Skeletal muscle tissue (tissue), 4 donors: ENCODE results near the gene PRICKLE1. TPM values are rescaled to one million over a fixed set of nuclear protein-coding genes. Genes with fewer than 3 reads are reported as not detected.

Source experiments
- H3K27ac ChIP-seq: one replicate; pipeline ENCODE4 v1.7.0; 2013; ENCODE audit warnings: mild to moderate bottlenecking, low read depth, low read length, inconsistent platforms
- H3K27me3 ChIP-seq, 3 donors: one replicate each; pipeline ENCODE4 v1.7.0; 2013; ENCODE audit warnings: low read length in 3 of 3; ENCODE audit not compliant: control insufficient read depth in 3 of 3, insufficient read depth in 3 of 3
- H3K36me3 ChIP-seq, 3 donors: one replicate each; pipeline ENCODE4 v1.7.0; 2013; ENCODE audit warnings: low read length in 3 of 3; ENCODE audit not compliant: control insufficient read depth in 3 of 3, insufficient read depth in 3 of 3
- H3K4me1 ChIP-seq, 3 donors: one replicate each; pipeline ENCODE4 v1.7.0; 2013; ENCODE audit warnings: low read length in 3 of 3, mild to moderate bottlenecking in 3 of 3; ENCODE audit not compliant: control insufficient read depth in 3 of 3, insufficient read depth in 3 of 3
- H3K4me3 ChIP-seq, 3 donors: one replicate each; pipeline ENCODE4 v1.7.0; 2013; ENCODE audit warnings: low read length in 3 of 3
- H3K9ac ChIP-seq, 3 donors: one replicate each; pipeline ENCODE4 v1.7.0; 2013; ENCODE audit warnings: low read length in 3 of 3, mild to moderate bottlenecking in 3 of 3, moderate library complexity in 2 of 3, low read depth in 1 of 3
- H3K9me3 ChIP-seq, 3 donors: one replicate each; pipeline ENCODE4 v1.7.0; 2013; ENCODE audit warnings: low read length in 3 of 3; ENCODE audit not compliant: control insufficient read depth in 3 of 3
- total RNA-seq: library from RNA; depleted of rRNA; stranded (reverse); fragments of >200 nt; gene quantifications from one replicate; pipeline ENCODE4 v1.2.3, GENCODE V29; 2014
- donor health status: Osteomylitis.

Gene PRICKLE1
- total RNA-seq, 1 donor from 2014 or later, result 27.1 TPM

DNA sequence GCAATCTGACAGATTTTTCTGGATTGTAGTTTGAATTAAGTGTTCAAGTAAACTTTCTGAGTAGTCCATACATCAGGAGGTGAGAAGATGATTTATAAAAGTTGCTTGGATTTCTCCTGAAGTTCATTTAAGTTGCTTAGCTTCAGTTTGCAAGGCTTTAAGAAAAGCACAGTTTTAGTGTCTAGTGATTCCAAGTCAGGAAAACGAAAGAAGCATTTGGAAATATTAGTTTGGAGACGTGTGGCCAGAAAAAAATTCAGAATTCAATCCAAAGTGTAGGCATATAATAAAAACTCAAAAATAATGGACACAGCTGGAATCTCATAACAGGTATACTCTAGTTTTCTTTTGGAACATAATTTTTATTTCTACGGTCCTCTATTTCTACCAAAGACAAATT, 25.5 kb upstream of the PRICKLE1 start:
- Histone ChIP-seq H3K36me3 (no peaks in the 10 kb centered on the region), H3K4me3 (no peak overlapping the region), H3K9me3 (peaks cover 0 to 7% (median 3%) of the 10 kb centered on the region in 3 donors), H3K4me1 (no peaks in the 10 kb centered on the region), H3K27me3 (no peaks in the 10 kb centered on the region), H3K27ac (no peak overlapping the region), H3K9ac (no peak overlapping the region)

GRCh38 chr12:42612231-42612613, 22.7 kb upstream of the PRICKLE1 start:
- H3K4me1 ChIP-seq, result no peaks in the 10 kb centered on the region
- no peak overlapping the region for H3K27ac ChIP-seq
- H3K4me3 ChIP-seq, result no peak overlapping the region
- H3K9ac ChIP-seq, result no peak overlapping the region
- no peaks in the 10 kb centered on the region for H3K27me3 ChIP-seq
- H3K36me3 ChIP-seq, result no peaks in the 10 kb centered on the region
- no peaks in the 10 kb centered on the region for H3K9me3 ChIP-seq

- Histone ChIP-seq H3K4me1 (no peaks in the 10 kb centered on the region), H3K9ac (no peak overlapping the region), H3K4me3 (no peak overlapping the region), H3K27ac (peak overlapping the region; percentile 1), H3K9me3 (no peaks in the 10 kb centered on the region), H3K36me3 (no peaks in the 10 kb centered on the region), H3K27me3 (no peaks in the 10 kb centered on the region)
Measured at GRCh38 chr12:42611571-42612230, 22.2 kb upstream of the PRICKLE1 start.

- no peaks in the 10 kb centered on the region for H3K27me3 ChIP-seq
- no peak overlapping the region for H3K27ac ChIP-seq
- H3K4me1 ChIP-seq, result no peaks in the 10 kb centered on the region
- no peaks in the 10 kb centered on the region for H3K9me3 ChIP-seq
- no peaks in the 10 kb centered on the region for H3K36me3 ChIP-seq
- no peak overlapping the region for H3K4me3 ChIP-seq
- H3K9ac ChIP-seq, result no peak overlapping the region
Measured at GRCh38 chr12:42609605-42610004, 20.1 kb upstream of the PRICKLE1 start.

- Histone ChIP-seq H3K27ac (no peak overlapping the region), H3K9ac (no peak overlapping the region), H3K36me3 (no peaks in the 10 kb centered on the region), H3K4me3 (no peak overlapping the region), H3K4me1 (no peaks in the 10 kb centered on the region), H3K27me3 (no peaks in the 10 kb centered on the region), H3K9me3 (no peaks in the 10 kb centered on the region)
Measured at GRCh38 chr12:42608196-42608825, 18.8 kb upstream of the PRICKLE1 start.

- H3K4me3 ChIP-seq, result no peak overlapping the region
Measured at GRCh38 chr12:42607584-42608058, 18.1 kb upstream of the PRICKLE1 start.

GRCh38 chr12:42606471-42606870, 16.9 kb upstream of the PRICKLE1 start:
- Histone ChIP-seq H3K4me1 (no peaks in the 10 kb centered on the region), H3K27ac (no peak overlapping the region), H3K36me3 (no peaks in the 10 kb centered on the region), H3K27me3 (no peaks in the 10 kb centered on the region), H3K4me3 (no peak overlapping the region), H3K9ac (no peak overlapping the region), H3K9me3 (no peaks in the 10 kb centered on the region)

More at GRCh38 chr12:42607584-42608058, 18.1 kb upstream of the PRICKLE1 start:
- Histone ChIP-seq H3K36me3 (no peaks in the 10 kb centered on the region), H3K27me3 (no peaks in the 10 kb centered on the region), H3K9me3 (no peaks in the 10 kb centered on the region), H3K27ac (no peak overlapping the region), H3K4me1 (no peaks in the 10 kb centered on the region), H3K9ac (no peak overlapping the region)

DNA sequence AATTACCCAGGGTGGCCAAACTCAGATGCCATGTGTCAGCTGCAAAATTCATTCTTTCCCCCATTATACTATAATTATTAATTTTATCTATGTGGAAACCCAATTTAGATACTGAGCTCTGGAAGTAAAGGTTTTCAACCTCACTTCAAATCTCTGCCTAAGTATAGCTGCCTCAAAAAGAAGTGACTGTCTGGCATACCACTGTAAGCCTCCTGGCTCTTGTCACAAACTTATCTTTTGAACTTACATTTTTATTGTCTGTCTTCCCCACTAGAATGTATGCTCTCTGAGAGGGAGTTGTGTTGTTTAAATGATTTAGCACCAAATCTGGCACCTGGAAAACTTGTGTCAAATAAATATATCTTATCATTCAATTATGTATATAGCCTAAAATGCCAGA, 16.1 kb upstream of the PRICKLE1 start:
- Histone ChIP-seq H3K9me3 (no peaks in the 10 kb centered on the region), H3K9ac (no peak overlapping the region), H3K36me3 (no peaks in the 10 kb centered on the region), H3K4me1 (no peaks in the 10 kb centered on the region), H3K4me3 (no peak overlapping the region), H3K27me3 (peaks cover 0 to 2% (median 0%) of the 10 kb centered on the region in 3 donors), H3K27ac (no peak overlapping the region)

DNA sequence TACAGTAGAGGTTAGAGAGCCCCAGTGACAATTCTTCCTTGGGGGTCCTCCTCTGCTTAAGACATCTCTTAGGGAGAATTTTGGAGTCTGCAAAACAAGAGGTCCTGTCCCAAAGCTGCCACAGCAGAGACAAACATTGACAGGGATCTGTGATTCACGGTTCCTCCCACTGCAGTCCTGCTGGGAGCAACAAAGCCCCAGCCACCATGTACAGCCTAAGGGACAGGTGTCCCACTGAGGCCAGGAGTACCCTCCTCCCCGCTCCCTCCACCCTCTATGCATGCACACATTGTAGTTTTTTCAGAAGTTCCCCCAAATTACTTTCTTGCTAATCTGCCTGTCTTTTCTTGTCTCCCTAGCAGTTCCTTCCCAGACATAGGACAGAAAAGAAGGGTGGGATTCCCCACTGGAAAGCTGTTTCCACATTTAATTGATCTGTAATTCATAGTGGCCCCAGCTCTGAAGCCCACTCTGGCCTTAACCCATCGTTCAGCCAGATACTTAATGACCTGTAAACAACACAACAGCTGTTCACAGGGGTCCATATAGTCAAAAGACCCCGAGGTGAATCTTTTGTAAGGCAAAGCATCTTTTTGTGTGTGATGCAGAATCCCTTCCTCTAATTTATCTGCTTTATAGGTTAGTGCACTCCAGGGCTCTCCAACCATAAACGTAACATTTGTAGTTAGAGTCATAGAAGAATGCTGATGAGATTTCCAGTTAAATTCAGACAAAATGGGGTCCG, 13.9 kb upstream of the PRICKLE1 start:
- Histone ChIP-seq H3K27me3 (peaks cover 0 to 2% (median 0%) of the 10 kb centered on the region in 3 donors), H3K9ac (no peak overlapping the region), H3K9me3 (no peaks in the 10 kb centered on the region), H3K27ac (no peak overlapping the region), H3K36me3 (no peaks in the 10 kb centered on the region), H3K4me3 (no peak overlapping the region), H3K4me1 (no peaks in the 10 kb centered on the region)

DNA sequence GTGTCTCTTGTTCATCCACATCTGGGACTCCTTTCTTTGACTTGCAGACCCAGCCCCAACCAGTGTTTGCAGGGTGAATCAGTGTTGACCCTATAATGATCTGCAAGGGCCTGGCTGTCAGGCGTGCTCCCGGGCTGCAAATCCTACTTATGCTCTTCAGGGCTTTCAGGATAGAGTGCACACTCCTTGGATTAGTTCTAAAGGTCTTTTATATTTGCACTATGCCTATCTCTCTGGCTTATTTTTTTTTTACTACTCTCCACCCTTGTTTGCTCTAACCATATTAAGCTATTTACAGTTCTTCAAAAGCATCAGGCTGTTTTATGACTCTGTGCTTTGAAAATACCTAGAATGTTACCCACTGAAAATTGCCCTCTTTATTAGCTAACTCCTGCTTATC, 4.3 kb upstream of the PRICKLE1 start:
- peaks cover 4 to 16% (median 9%) of the 10 kb centered on the region in 3 donors for H3K4me1 ChIP-seq
- no peak overlapping the region for H3K4me3 ChIP-seq
- no peak overlapping the region for H3K9ac ChIP-seq
- H3K27me3 ChIP-seq, result peaks cover 0 to 4% (median 0%) of the 10 kb centered on the region in 3 donors
- no peak overlapping the region for H3K27ac ChIP-seq
- H3K36me3 ChIP-seq, result no peaks in the 10 kb centered on the region
- H3K9me3 ChIP-seq, result no peaks in the 10 kb centered on the region
